IMR-90 (cell line): ENCODE data around the gene KRABD2.

ENCODE experiments used
- ATAC-seq: fragments of 200-7000 bp; cut with Tn5 transposase; 2 replicates; pipeline ENCODE4 v1.9.1; 2020; ENCODE audit warnings: low read depth, mild to moderate bottlenecking, moderate library complexity
- BruUV-seq: library from RNA; stranded (reverse); fragments of 400-500 nt; replicated peaks from 2 replicates; lab custom pipeline; 2021; lab: Mats Ljungman, UMichigan
- CTCF ChIA-PET: fragments of 300-600 bp; formaldehyde crosslinking; extraction: SDS; loops from one replicate; lab custom pipeline; 2021; ENCODE audit warnings: antibody characterized with exemption; lab: Yijun Ruan, JAX
- POLR2A ChIA-PET: fragments of 300-600 bp; sonication (Branson Sonifier 250); formaldehyde crosslinking; loops from one replicate; lab custom pipeline; 2022; ENCODE audit warnings: antibody characterized with exemption; ENCODE audit not compliant: unreplicated experiment; lab: Charles Lee
- DNase-seq: peaks from one replicate; pipeline ENCODE4 v3.0.0; 2013
- H2AFZ ChIP-seq: replicated peaks from 2 replicates; pipeline ENCODE3; 2013; ENCODE audit warnings: low read length, mild to moderate bottlenecking; ENCODE audit not compliant: poor library complexity
- H2AK5ac ChIP-seq: 2 replicates; pipeline ENCODE4 v1.6.1; 2013; ENCODE audit warnings: low read depth, low read length, inconsistent platforms
- H2AK9ac ChIP-seq: replicated peaks from 2 replicates; pipeline ENCODE3; 2013; ENCODE audit warnings: mild to moderate bottlenecking, low read depth, low read length, moderate library complexity; ENCODE audit not compliant: poor library complexity
- H2BK120ac ChIP-seq: 2 replicates; pipeline ENCODE4 v1.6.1; 2013; ENCODE audit warnings: low read depth, low read length, inconsistent platforms
- H2BK15ac ChIP-seq: 3 replicates; pipeline ENCODE4 v1.6.1; 2013; ENCODE audit warnings: low read depth, low read length, inconsistent platforms
- H2BK20ac ChIP-seq: 2 replicates; pipeline ENCODE4 v1.6.1; 2013; ENCODE audit warnings: low read depth, mild to moderate bottlenecking, inconsistent platforms, low read length, moderate library complexity
- H2BK5ac ChIP-seq: 2 replicates; pipeline ENCODE4 v1.6.1; 2013; ENCODE audit warnings: mild to moderate bottlenecking, low read depth, low read length, inconsistent platforms; ENCODE audit not compliant: poor library complexity, severe bottlenecking
- H3K14ac ChIP-seq: replicated peaks from 2 replicates; pipeline ENCODE4 v1.6.1; 2013; ENCODE audit warnings: low read depth, low read length, inconsistent platforms
- H3K18ac ChIP-seq: 2 replicates; pipeline ENCODE4 v1.6.1; 2013; ENCODE audit warnings: low read depth, low read length, control low read depth
- H3K23ac ChIP-seq: 2 replicates; pipeline ENCODE4 v1.6.1; 2013; ENCODE audit warnings: low read depth, low read length, inconsistent platforms
- H3K27ac ChIP-seq: 2 replicates; pipeline ENCODE4 v1.5.1; 2013; ENCODE audit warnings: mild to moderate bottlenecking, control low read depth, low read length; ENCODE audit not compliant: insufficient read depth
- H3K27me3 ChIP-seq: 2 replicates; pipeline ENCODE4 v1.6.1; 2013; ENCODE audit warnings: low read length; ENCODE audit not compliant: control insufficient read depth, insufficient read depth
- H3K36me3 ChIP-seq: 2 replicates; pipeline ENCODE4 v1.6.1; 2013; ENCODE audit warnings: low read length, mixed read lengths; ENCODE audit not compliant: control insufficient read depth, insufficient read depth
- H3K4ac ChIP-seq: 2 replicates; pipeline ENCODE4 v1.6.1; 2013; ENCODE audit warnings: low read depth, low read length, inconsistent platforms
- H3K4me1 ChIP-seq: 2 replicates; pipeline ENCODE4 v1.6.1; 2013; ENCODE audit warnings: low read length, mixed read lengths; ENCODE audit not compliant: control insufficient read depth, insufficient read depth
- H3K4me2 ChIP-seq: 2 replicates; pipeline ENCODE4 v1.6.1; 2013; ENCODE audit warnings: low read depth, mild to moderate bottlenecking, control low read depth, low read length, moderate library complexity
- H3K4me3 ChIP-seq: 2 replicates; pipeline ENCODE4 v1.5.1; 2013; ENCODE audit warnings: low read depth, mild to moderate bottlenecking, control low read depth, low read length, moderate library complexity; ENCODE audit not compliant: insufficient read depth
- H3K56ac ChIP-seq: 2 replicates; pipeline ENCODE4 v1.6.1; 2013; ENCODE audit warnings: low read length, inconsistent platforms; ENCODE audit not compliant: insufficient read depth; ENCODE audit errors: extremely low read depth
- H3K79me1 ChIP-seq, 2 experiments: 2 replicates each; pipeline ENCODE4 v1.6.1; 2013; ENCODE audit warnings: low read length in 2 of 2, inconsistent platforms in 1 of 2, low read depth in 1 of 2
- H3K9ac ChIP-seq: 2 replicates; pipeline ENCODE4 v1.6.1; 2013; ENCODE audit warnings: low read depth, low read length, control low read depth
- H3K9me1 ChIP-seq: 2 replicates; pipeline ENCODE4 v1.6.1; 2013; ENCODE audit warnings: low read length, inconsistent platforms; ENCODE audit not compliant: insufficient read depth
- H3K9me3 ChIP-seq: 2 replicates; pipeline ENCODE4 v1.6.1; 2013; ENCODE audit warnings: low read length; ENCODE audit not compliant: control insufficient read depth, insufficient read depth
- H4K20me1 ChIP-seq: 2 replicates; pipeline ENCODE4 v1.6.1; 2013; ENCODE audit warnings: low read length, inconsistent platforms; ENCODE audit not compliant: insufficient read depth
- H4K5ac ChIP-seq: 2 replicates; pipeline ENCODE4 v1.6.1; 2013; ENCODE audit warnings: mild to moderate bottlenecking, low read depth, low read length, control low read depth
- H4K8ac ChIP-seq, 2 experiments: 2 replicates each; pipeline ENCODE4 v1.6.1; 2013; ENCODE audit warnings: low read depth in 2 of 2, low read length in 2 of 2, control low read depth in 1 of 2, inconsistent platforms in 1 of 2
- H4K91ac ChIP-seq: 2 replicates; pipeline ENCODE4 v1.6.1; 2013; ENCODE audit warnings: low read depth, low read length, inconsistent platforms; ENCODE audit not compliant: insufficient read depth
- CHD1 ChIP-seq: IDR thresholded peaks from 2 replicates; pipeline ENCODE4 v1.6.1; 2012; ENCODE audit warnings: low read depth, low read length, improper control_type of control experiment
- WGBS, 2 experiments: methylation state at CpG; one replicate each; pipeline versions ENCODE4 v1.1.5 to v1.1.7; 2013; ENCODE audit warnings: missing lambda C conversion rate in 2 of 2; ENCODE audit not compliant: insufficient read length in 1 of 2; ENCODE audit errors: extremely low coverage in 2 of 2; 5-methylcytosine and 5-hydroxymethylcytosine counted together
- dilution Hi-C: fragments of 300-500 bp; cut with HindIII; formaldehyde crosslinking; loops from one replicate; pipeline ENCODE4 v1.14.3; 2018; ENCODE audit warnings: low sequenced_read_pairs; ENCODE audit not compliant: unreplicated experiment
- in situ Hi-C: fragments of 300-500 bp; cut with MboI; formaldehyde crosslinking; loops from 3 replicates; pipeline ENCODE4 v1.14.3; 2019; ENCODE audit warnings: low sequenced_read_pairs, inconsistent platforms, mixed read lengths
- intact Hi-C: fragments of 100-400 bp; cut with micrococcal nuclease; formaldehyde crosslinking; loops from 2 replicates; pipeline ENCODE4 v1.10.0; 2022
- TF ChIP-seq, protein P1 (sequence below): fragments of 150-350 bp; IDR thresholded peaks from 2 replicates; pipeline ENCODE4 v1.6.1; 2017; ENCODE audit warnings: mild to moderate bottlenecking, antibody characterized with exemption, low read length, low read depth

The KRABD2 gene

DNA sequence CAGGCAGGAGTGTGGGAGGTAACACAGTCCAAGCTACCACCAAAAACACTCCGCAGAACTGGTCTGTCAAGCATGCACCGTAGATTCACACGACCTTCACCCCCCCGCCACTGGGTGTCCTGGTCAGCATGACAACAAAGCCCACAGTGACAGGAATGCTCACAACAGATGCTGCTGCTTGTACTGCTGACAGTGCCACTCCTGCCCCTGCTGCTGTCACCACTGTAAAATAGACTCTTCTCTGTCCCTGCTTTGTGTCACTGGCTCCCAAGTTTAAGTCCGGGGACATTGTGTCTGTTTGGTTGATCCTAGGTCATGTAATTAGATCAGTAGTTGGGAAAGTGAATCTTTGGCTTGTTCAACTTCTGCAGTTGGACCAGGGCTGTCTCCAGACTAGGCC, 43.8 kb downstream of the KRABD2 start:
- Histone ChIP-seq H4K8ac (no peak overlapping the region), H3K4me3 (no peak overlapping the region), H3K56ac (no peak overlapping the region), H3K79me1 (no peaks in the 10 kb centered on the region), H3K9ac (no peak overlapping the region), H3K4me1 (no peaks in the 10 kb centered on the region), H3K23ac (no peak overlapping the region), H4K5ac (no peak overlapping the region), H2BK20ac (no peak overlapping the region), H2AK5ac (no peak overlapping the region), H3K27me3 (peaks cover 11% of the 10 kb centered on the region; the same call in 1 of the 2 replicates), H2BK15ac (no peak overlapping the region), H4K91ac (no peak overlapping the region), H3K4ac (no peak overlapping the region), H3K9me3 (no peaks in the 10 kb centered on the region), H2AFZ (no peak overlapping the region), H3K4me2 (no peak overlapping the region), H3K18ac (no peak overlapping the region), H3K9me1 (no peaks in the 10 kb centered on the region), H2BK120ac (no peak overlapping the region), H4K20me1 (no peaks in the 10 kb centered on the region), H3K27ac (no peak overlapping the region), H3K36me3 (no peaks in the 10 kb centered on the region), H2BK5ac (no peak overlapping the region), H2AK9ac (no peak overlapping the region), H3K14ac (no peak overlapping the region)
- WGBS, 2 experiments: 40% methylated on average over 2 of the region's 5 CpGs; no CpG with 5 or more reads in 1 of the 2 experiments
- TF ChIP-seq, protein P1, sequence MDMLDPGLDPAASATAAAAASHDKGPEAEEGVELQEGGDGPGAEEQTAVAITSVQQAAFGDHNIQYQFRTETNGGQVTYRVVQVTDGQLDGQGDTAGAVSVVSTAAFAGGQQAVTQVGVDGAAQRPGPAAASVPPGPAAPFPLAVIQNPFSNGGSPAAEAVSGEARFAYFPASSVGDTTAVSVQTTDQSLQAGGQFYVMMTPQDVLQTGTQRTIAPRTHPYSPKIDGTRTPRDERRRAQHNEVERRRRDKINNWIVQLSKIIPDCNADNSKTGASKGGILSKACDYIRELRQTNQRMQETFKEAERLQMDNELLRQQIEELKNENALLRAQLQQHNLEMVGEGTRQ: no peak
- no peak for TF ChIP-seq CHD1
- intact Hi-C loops (no loop called here), in situ Hi-C loops (no loop called here), dilution Hi-C loops (no loop called here)
- ChIA-PET CTCF (no interaction called here), POLR2A (no interaction called here)
- DNase-seq (no peak), ATAC-seq (no peak)
- BruUV-seq: no TSS peak
